DND-41 (cell line): Measurements from ENCODE around the gene MBTPS1.

Experiments
- CTCF ChIP-seq: IDR thresholded peaks from 2 replicates; pipeline ENCODE4 v1.5.1; 2012; ENCODE audit warnings: borderline replicate concordance, low read length, moderate library complexity, mild to moderate bottlenecking; ENCODE audit not compliant: poor library complexity, severe bottlenecking; ENCODE audit errors: extremely low read depth
- EZH2 ChIP-seq: IDR thresholded peaks from 3 replicates; pipeline ENCODE4 v1.6.1; 2012; ENCODE audit warnings: borderline replicate concordance, low read depth, mild to moderate bottlenecking, moderate library complexity, low read length, inconsistent platforms; ENCODE audit not compliant: severe bottlenecking

- TF ChIP-seq CTCF (no peak), EZH2 (no peak)
Observed at GRCh38 chr16:84080813-84081212, 35.9 kb downstream of the MBTPS1 start.
